ENCODE results near the gene SREBF1. TPM values are rescaled to one million over a fixed set of nuclear protein-coding genes. Genes with fewer than 3 reads are reported as not detected.

SREBF1 gene
- total and polyA plus RNA-seq, 4 donors = 27.5 to 71.8 (median 45.8) TPM

DNA sequence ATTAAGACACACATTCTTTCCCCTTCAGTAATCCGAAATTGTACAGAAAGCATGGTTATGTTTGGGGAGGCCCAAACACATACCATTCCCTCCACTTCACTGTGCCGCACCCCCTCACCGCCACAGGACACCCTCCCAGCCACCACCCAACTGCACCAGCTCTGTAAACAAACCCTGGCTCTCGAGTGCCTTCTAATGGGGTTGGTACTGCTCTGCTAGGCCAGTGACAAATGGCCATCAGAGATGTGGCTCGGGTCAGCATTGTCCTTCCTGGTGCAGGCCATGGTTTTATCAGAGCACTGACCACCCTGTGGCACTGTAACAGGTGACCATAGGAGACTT lies 24.0 kb upstream of the SREBF1 start:
- Histone ChIP-seq H3K9me3 (ENCODE audit: control insufficient read depth, insufficient read depth, low read length) (no peaks in the 10 kb centered on the region), H3K4me1 (ENCODE audit: control insufficient read depth, insufficient read depth, low read length) (peaks cover 29% of the 10 kb centered on the region), H3K27ac (ENCODE audit: low read depth, low read length) (peak overlapping the region; percentile 33), H3K27me3 (ENCODE audit: control insufficient read depth, insufficient read depth, low read length) (no peaks in the 10 kb centered on the region), H3K36me3 (ENCODE audit: control insufficient read depth, insufficient read depth, low read length) (peaks cover 38% of the 10 kb centered on the region), H3K4me3 (ENCODE audit: low read depth, low read length) (no peak overlapping the region)
- WGBS (ENCODE audit: insufficient coverage) = 70% methylated on average over 5 of the region's 5 CpGs
- DNase-seq (ENCODE audit: low read depth in 4 of 6, low spot score in 6 of 6) = no peak

DNA sequence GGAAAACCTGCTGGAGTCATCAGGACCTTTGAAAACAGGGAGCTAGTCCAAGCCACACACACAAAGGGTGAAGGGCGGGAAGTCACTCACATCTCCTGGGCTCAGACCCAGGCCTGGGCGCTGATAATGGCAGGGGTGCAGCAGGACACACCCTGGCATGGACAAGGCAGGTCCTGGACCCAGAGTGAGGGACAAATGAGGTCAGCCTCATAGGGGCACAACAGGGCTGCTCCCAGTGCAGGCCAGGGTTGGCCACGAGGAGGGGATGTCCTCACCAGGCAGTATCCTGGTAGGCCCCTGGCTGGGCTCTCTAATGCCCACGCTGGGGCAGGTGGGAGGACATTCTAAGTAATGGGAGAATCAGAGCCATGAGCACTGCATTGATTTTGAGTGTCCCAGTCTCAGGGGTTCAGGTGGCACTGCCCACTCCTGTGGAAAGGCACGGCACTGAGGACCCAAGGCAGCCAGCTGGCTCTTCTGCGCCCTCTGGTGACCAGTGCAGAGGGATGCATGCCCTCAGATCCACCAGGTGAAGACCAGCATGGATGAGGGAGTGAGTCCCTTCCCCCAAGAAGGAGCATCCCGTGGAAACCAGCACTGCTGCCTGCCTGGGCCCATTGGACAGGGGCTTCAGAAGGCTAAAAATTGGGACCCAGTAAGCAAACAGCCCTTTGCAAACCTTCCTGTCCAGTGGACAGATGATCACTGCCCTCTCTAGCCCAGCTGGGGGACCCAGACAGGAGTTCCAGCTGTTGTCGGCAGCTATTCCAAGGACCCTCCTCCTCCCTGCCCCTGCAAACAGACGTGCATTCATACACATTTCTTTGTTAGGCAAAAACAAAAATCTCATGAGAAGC lies 23.4 kb upstream of the SREBF1 start:
- DNase-seq (ENCODE audit: low read depth in 4 of 6, low spot score in 6 of 6) = peak in 2 of 6 donors; percentile 83 to 87
- H3K9me3 ChIP-seq (ENCODE audit: control insufficient read depth, insufficient read depth, low read length) = no peaks in the 10 kb centered on the region
- H3K4me3 ChIP-seq (ENCODE audit: low read depth, low read length) = no peak overlapping the region
- H3K4me1 ChIP-seq (ENCODE audit: control insufficient read depth, insufficient read depth, low read length) = peaks cover 35% of the 10 kb centered on the region
- WGBS (ENCODE audit: insufficient coverage) = 42% methylated on average over 8 of the region's 9 CpGs
- peaks cover 37% of the 10 kb centered on the region for H3K36me3 ChIP-seq (ENCODE audit: control insufficient read depth, insufficient read depth, low read length)
- no peaks in the 10 kb centered on the region for H3K27me3 ChIP-seq (ENCODE audit: control insufficient read depth, insufficient read depth, low read length)
- peak overlapping the region; percentile 47 for H3K27ac ChIP-seq (ENCODE audit: low read depth, low read length)

DNA sequence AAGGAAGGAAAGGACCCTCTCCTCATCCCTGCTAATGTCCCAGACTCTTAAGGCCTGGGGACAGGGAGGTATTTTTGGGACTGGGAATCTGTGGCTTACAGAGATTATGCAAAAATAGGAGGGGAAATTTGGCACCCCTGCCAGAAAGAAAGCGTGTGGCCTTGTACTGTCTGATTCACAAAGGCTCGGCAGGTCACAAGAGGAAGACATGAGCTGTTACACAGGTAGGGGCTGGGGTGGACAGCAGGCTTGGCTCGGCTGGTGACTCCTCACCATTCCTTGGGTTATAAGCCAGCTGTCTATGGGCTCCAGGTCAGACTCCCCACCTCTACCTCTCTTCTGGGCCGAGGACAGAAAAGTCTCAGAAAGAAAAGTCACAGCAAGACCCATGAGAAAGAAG lies 20.7 kb upstream of the SREBF1 start:
- Histone ChIP-seq H3K27ac (ENCODE audit: low read depth, low read length) (no peak overlapping the region), H3K36me3 (ENCODE audit: control insufficient read depth, insufficient read depth, low read length) (peaks cover 29% of the 10 kb centered on the region), H3K9me3 (ENCODE audit: control insufficient read depth, insufficient read depth, low read length) (no peaks in the 10 kb centered on the region), H3K4me1 (ENCODE audit: control insufficient read depth, insufficient read depth, low read length) (peaks cover 39% of the 10 kb centered on the region), H3K4me3 (ENCODE audit: low read depth, low read length) (no peak overlapping the region), H3K27me3 (ENCODE audit: control insufficient read depth, insufficient read depth, low read length) (no peaks in the 10 kb centered on the region)
- 81% methylated on average over 4 of the region's 4 CpGs for WGBS (ENCODE audit: insufficient coverage)
- no peak for DNase-seq (ENCODE audit: low read depth in 4 of 6, low spot score in 6 of 6)

DNA sequence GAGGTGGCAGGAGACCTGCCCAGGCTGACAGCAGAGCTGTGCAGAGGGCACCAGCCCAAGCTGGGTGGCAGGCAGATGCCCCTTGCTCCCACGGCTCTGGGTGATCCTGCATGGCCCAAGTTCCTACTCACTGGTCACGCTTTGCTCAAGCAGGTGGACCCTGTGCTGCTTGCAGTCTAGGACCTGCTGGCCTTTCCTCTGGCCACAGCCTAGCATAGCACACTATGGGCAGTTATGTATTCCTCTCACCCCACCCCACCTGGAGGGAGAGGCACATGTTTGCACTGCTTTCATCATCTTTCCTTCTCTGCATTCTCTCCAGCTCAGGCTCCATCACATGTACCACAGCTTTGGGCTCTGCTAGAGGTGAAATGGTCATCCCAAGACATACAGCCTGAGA lies 19.6 kb upstream of the SREBF1 start:
- 82% methylated on average over 2 of the region's 2 CpGs for WGBS (ENCODE audit: insufficient coverage)
- no peak for DNase-seq (ENCODE audit: low read depth in 4 of 6, low spot score in 6 of 6)
- H3K27me3 ChIP-seq (ENCODE audit: control insufficient read depth, insufficient read depth, low read length) = no peaks in the 10 kb centered on the region
- H3K27ac ChIP-seq (ENCODE audit: low read depth, low read length) = no peak overlapping the region
- no peak overlapping the region for H3K4me3 ChIP-seq (ENCODE audit: low read depth, low read length)
- H3K9me3 ChIP-seq (ENCODE audit: control insufficient read depth, insufficient read depth, low read length) = no peaks in the 10 kb centered on the region
- H3K4me1 ChIP-seq (ENCODE audit: control insufficient read depth, insufficient read depth, low read length) = peaks cover 43% of the 10 kb centered on the region
- peaks cover 24% of the 10 kb centered on the region for H3K36me3 ChIP-seq (ENCODE audit: control insufficient read depth, insufficient read depth, low read length)

DNA sequence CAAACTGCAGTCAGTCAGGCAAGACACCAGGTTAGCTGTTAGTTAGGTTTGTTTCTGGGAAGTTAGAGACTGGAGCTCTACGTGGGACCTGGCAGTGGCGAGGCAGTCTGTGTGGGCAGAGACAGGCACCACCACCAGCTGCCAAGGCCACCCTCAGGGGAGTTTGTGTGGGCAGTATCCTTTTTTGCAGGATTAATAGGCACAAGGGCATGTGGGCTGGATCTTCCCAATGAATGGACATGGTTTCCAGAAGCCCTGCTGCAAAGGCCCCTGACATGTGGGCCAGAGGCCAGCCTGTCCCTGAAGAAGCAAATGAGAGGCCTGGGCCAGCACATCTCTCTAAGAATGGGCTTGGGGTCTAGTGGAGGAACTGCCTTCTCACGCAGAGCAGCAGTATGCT lies 19.2 kb upstream of the SREBF1 start:
- H3K36me3 ChIP-seq (ENCODE audit: control insufficient read depth, insufficient read depth, low read length) = peaks cover 25% of the 10 kb centered on the region
- H3K27ac ChIP-seq (ENCODE audit: low read depth, low read length) = no peak overlapping the region
- WGBS (ENCODE audit: insufficient coverage) = 46% methylated on average over 3 of the region's 3 CpGs
- peak in 1 of 6 donors; percentile 76 for DNase-seq (ENCODE audit: low read depth in 4 of 6, low spot score in 6 of 6)
- H3K27me3 ChIP-seq (ENCODE audit: control insufficient read depth, insufficient read depth, low read length) = no peaks in the 10 kb centered on the region
- peaks cover 44% of the 10 kb centered on the region for H3K4me1 ChIP-seq (ENCODE audit: control insufficient read depth, insufficient read depth, low read length)
- H3K4me3 ChIP-seq (ENCODE audit: low read depth, low read length) = no peak overlapping the region
- H3K9me3 ChIP-seq (ENCODE audit: control insufficient read depth, insufficient read depth, low read length) = no peaks in the 10 kb centered on the region

DNA sequence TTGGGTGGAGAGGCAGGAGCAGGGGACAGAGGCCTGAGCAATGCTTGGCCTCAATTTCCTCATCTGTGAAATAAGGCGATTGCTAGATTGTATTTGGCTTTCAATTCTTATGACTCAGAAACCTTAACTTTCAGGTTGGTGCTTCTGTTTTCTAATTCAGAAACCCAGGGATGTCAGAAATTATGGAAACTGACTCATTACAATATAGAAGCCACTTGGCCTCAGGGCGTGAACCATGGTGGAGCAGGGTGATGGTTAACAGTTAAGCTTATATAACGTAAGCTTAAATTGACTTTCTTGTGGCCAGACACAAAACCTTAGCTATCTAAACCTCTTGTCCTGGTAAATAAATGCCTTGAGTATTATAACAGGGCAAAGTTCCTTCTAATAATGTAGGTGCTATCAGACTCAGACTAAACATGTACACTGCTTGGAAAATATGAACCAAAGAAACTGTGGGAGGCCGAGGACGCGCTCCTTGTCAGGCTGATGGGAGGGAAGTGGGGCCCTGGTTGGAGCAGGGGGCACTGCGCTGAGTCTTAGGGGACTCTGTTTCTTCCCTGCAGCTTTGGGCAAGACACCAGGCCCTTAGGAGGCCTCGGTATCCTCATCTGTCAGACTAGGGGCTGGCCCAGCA lies 17.1 kb upstream of the SREBF1 start:
- Histone ChIP-seq H3K36me3 (ENCODE audit: control insufficient read depth, insufficient read depth, low read length) (peaks cover 28% of the 10 kb centered on the region), H3K27ac (ENCODE audit: low read depth, low read length) (no peak overlapping the region), H3K4me3 (ENCODE audit: low read depth, low read length) (no peak overlapping the region), H3K4me1 (ENCODE audit: control insufficient read depth, insufficient read depth, low read length) (peaks cover 49% of the 10 kb centered on the region), H3K9me3 (ENCODE audit: control insufficient read depth, insufficient read depth, low read length) (no peaks in the 10 kb centered on the region), H3K27me3 (ENCODE audit: control insufficient read depth, insufficient read depth, low read length) (no peaks in the 10 kb centered on the region)
- 93% methylated on average over 5 of the region's 8 CpGs for WGBS (ENCODE audit: insufficient coverage)
- DNase-seq (ENCODE audit: low read depth in 4 of 6, low spot score in 6 of 6) = no peak

DNA sequence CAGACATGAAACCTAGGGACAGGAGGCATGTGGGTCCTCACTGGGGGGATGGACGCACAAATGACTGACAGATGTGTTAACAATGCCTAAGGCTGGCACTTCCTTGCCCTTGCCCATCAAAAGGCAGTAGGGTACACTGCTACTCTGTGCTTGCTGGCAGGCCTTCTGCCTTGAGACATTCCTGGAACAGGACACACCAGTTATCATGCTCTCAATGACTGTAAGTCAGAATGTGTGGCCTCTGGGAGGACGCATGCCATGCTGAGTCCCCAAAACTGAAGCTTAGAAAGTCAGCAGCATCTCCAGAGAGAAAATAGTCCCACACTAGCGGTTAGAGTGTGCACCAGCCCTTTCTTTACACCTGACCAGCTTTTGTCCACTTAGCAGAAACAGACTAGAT lies 16.1 kb upstream of the SREBF1 start:
- 86% methylated on average over 3 of the region's 3 CpGs for WGBS (ENCODE audit: insufficient coverage)
- no peak for DNase-seq (ENCODE audit: low read depth in 4 of 6, low spot score in 6 of 6)
- H3K36me3 ChIP-seq (ENCODE audit: control insufficient read depth, insufficient read depth, low read length) = peaks cover 38% of the 10 kb centered on the region
- no peaks in the 10 kb centered on the region for H3K27me3 ChIP-seq (ENCODE audit: control insufficient read depth, insufficient read depth, low read length)
- peaks cover 55% of the 10 kb centered on the region for H3K4me1 ChIP-seq (ENCODE audit: control insufficient read depth, insufficient read depth, low read length)
- H3K4me3 ChIP-seq (ENCODE audit: low read depth, low read length) = no peak overlapping the region
- no peaks in the 10 kb centered on the region for H3K9me3 ChIP-seq (ENCODE audit: control insufficient read depth, insufficient read depth, low read length)
- no peak overlapping the region for H3K27ac ChIP-seq (ENCODE audit: low read depth, low read length)

DNA sequence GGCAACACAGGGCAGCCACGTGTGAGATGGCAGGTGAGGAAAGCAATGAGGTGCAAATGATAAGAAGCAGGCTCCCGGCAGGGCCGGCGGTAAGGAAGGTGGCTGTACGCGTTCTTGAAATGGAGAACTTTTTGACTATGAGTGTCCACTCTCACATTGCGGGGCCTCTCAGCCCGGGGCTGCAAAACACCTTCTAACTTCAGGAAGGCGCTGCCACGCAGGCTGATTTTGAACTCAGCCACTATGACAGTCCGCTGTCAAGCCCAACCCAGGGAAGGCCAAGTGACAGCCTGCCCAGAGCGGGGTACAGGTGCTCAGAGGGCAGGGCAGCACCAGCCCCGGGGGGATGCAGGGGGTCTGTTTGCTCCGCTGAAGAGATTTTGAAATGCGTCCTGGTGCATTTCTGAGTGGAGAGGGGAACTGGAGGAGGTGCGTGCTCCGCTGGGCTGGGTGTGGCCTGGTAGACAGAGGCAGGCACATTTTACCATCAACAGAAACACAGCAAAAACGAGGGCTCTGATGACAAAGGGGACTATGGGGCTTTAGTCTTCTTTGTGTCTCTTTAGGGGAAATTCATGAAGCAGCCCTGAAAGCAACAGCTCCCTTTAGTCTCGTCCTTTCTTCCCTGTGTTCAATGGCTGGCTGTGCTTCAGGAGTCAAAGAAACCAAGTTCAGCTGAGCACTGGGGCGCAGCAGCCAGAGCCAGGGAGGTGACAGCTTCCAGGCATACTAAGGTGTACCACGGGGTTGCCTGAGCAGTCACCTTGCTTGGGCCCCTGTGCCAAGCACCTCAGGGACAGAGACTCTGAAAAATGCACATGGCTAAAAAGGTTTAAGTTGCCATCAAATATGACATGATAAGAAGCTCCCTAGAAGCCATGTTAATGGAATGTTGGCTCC lies 14.6 kb upstream of the SREBF1 start:
- H3K4me3 ChIP-seq (ENCODE audit: low read depth, low read length) = no peak overlapping the region
- H3K9me3 ChIP-seq (ENCODE audit: control insufficient read depth, insufficient read depth, low read length) = no peaks in the 10 kb centered on the region
- peaks cover 49% of the 10 kb centered on the region for H3K4me1 ChIP-seq (ENCODE audit: control insufficient read depth, insufficient read depth, low read length)
- no peaks in the 10 kb centered on the region for H3K27me3 ChIP-seq (ENCODE audit: control insufficient read depth, insufficient read depth, low read length)
- DNase-seq (ENCODE audit: low read depth in 4 of 6, low spot score in 6 of 6) = no peak
- 71% methylated on average over 15 of the region's 21 CpGs for WGBS (ENCODE audit: insufficient coverage)
- H3K27ac ChIP-seq (ENCODE audit: low read depth, low read length) = no peak overlapping the region
- peaks cover 49% of the 10 kb centered on the region for H3K36me3 ChIP-seq (ENCODE audit: control insufficient read depth, insufficient read depth, low read length)

DNA sequence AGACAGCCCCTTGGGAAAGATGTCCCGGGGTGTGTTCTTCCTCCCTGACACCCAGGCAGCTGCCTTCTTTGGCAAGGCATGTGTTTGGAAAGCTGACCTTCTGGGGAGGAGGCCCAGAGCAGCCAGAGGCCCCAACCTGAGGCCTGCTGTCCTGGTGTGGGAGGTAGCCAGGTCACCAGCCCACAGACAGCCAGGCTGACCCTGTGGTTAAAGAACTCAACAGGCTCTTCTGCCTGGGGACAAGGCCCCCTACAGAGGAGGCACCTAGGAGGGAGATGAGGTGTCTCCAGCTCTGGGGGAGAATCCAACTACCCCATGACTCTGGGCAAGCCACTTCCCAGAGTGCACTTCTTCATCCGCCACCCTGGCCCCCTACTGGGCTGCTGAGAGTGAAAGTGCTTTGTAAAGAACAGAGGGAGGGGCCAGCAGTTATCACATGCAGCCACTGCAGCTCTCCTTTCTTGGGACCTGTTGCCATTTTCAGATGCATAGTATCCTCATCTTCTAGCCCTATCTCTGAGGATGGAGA lies 13.1 kb upstream of the SREBF1 start:
- Histone ChIP-seq H3K27ac (ENCODE audit: low read depth, low read length) (peak overlapping the region; percentile 73), H3K4me1 (ENCODE audit: control insufficient read depth, insufficient read depth, low read length) (peaks cover 41% of the 10 kb centered on the region), H3K9me3 (ENCODE audit: control insufficient read depth, insufficient read depth, low read length) (no peaks in the 10 kb centered on the region), H3K36me3 (ENCODE audit: control insufficient read depth, insufficient read depth, low read length) (peaks cover 58% of the 10 kb centered on the region), H3K4me3 (ENCODE audit: low read depth, low read length) (no peak overlapping the region), H3K27me3 (ENCODE audit: control insufficient read depth, insufficient read depth, low read length) (no peaks in the 10 kb centered on the region)
- DNase-seq (ENCODE audit: low read depth in 4 of 6, low spot score in 6 of 6) = no peak
- WGBS (ENCODE audit: insufficient coverage) = no CpG with 5 or more reads among the region's 2 CpGs
